HepG2 (cell line): Measurements from ENCODE around the gene PTMA. TPM values are rescaled to one million over a fixed set of nuclear protein-coding genes. Genes with fewer than 3 reads are reported as not detected.
A peak's percentile ranks its signal among the peaks of the same experiment; 100 is the strongest.

Experiments
- BATF2 ChIP-seq: sonication (generic); formaldehyde crosslinking; IDR thresholded peaks from 2 replicates; pipeline ENCODE4 v1.8.0; 2022; ENCODE audit warnings: mild to moderate bottlenecking, missing genetic modification reagents, moderate library complexity
- CCDC6 ChIP-seq: sonication (generic); formaldehyde crosslinking; IDR thresholded peaks from 2 replicates; pipeline ENCODE4 v1.8.1; 2022; ENCODE audit warnings: mild to moderate bottlenecking, missing genetic modification reagents, moderate library complexity
- DRAP1 ChIP-seq: IDR thresholded peaks from 2 replicates; pipeline ENCODE4 v1.6.1; 2016; ENCODE audit warnings: missing genetic modification reagents, missing compliant biosample characterization
- ELF3 ChIP-seq: IDR thresholded peaks from 2 replicates; pipeline ENCODE4 v1.6.1; 2016; ENCODE audit warnings: missing genetic modification reagents, missing compliant biosample characterization
- FOXA3 ChIP-seq: IDR thresholded peaks from 2 replicates; pipeline ENCODE4 v1.6.1; 2016; ENCODE audit warnings: missing genetic modification reagents, missing compliant biosample characterization
- PAXIP1 ChIP-seq: sonication (generic); formaldehyde crosslinking; conservative IDR thresholded peaks from 2 replicates; pipeline ENCODE4 v1.4.0; 2020; ENCODE audit warnings: mild to moderate bottlenecking, missing genetic modification reagents, moderate library complexity
- PRDM4 ChIP-seq: sonication (generic); formaldehyde crosslinking; IDR thresholded peaks from 2 replicates; pipeline ENCODE4 v1.9.0; 2021; ENCODE audit warnings: missing genetic modification reagents, borderline replicate concordance
- SIX1 ChIP-seq: sonication (generic); formaldehyde crosslinking; IDR thresholded peaks from 2 replicates; pipeline ENCODE4 v1.4.0; 2020; ENCODE audit warnings: missing genetic modification reagents, borderline replicate concordance
- SUZ12 ChIP-seq: fragments of 150-350 bp; IDR thresholded peaks from 2 replicates; pipeline ENCODE4 v1.6.1; 2014; ENCODE audit warnings: low read depth, low read length
- THRA ChIP-seq: sonication (generic); formaldehyde crosslinking; IDR thresholded peaks from 2 replicates; pipeline ENCODE4 v1.4.0; 2020; ENCODE audit warnings: missing genetic modification reagents, borderline replicate concordance
- UBTF ChIP-seq: sonication (generic); formaldehyde crosslinking; IDR thresholded peaks from 2 replicates; pipeline ENCODE4 v1.4.0; 2020; ENCODE audit warnings: mild to moderate bottlenecking, missing genetic modification reagents
- ZFAT ChIP-seq: sonication (generic); formaldehyde crosslinking; conservative IDR thresholded peaks from 2 replicates; pipeline ENCODE4 v1.8.1; 2023; ENCODE audit warnings: missing genetic modification reagents, inconsistent platforms
- ZFP82 ChIP-seq: sonication (generic); formaldehyde crosslinking; IDR thresholded peaks from 2 replicates; pipeline ENCODE4 v1.5.1; 2020; ENCODE audit warnings: mild to moderate bottlenecking, missing genetic modification reagents, borderline replicate concordance
- ZNF317 ChIP-seq: sonication (generic); formaldehyde crosslinking; IDR thresholded peaks from 2 replicates; pipeline ENCODE4 v1.5.0; 2020; ENCODE audit warnings: mild to moderate bottlenecking, missing genetic modification reagents
- ZNF350 ChIP-seq: sonication (generic); formaldehyde crosslinking; IDR thresholded peaks from 2 replicates; pipeline ENCODE4 v1.4.0; 2020; ENCODE audit warnings: mild to moderate bottlenecking, low read depth, missing genetic modification reagents, borderline replicate concordance
- ZNF790 ChIP-seq: sonication (generic); formaldehyde crosslinking; IDR thresholded peaks from 2 replicates; pipeline ENCODE4 v1.8.0; 2022; ENCODE audit warnings: missing genetic modification reagents, mild to moderate bottlenecking, borderline replicate concordance
- polyA plus RNA-seq, 8 experiments: library from polyadenylated mRNA; depleted of rRNA in 3 of 8; stranded (reverse) in 7 of 8; unstranded in 1 of 8; fragments of >200 nt; fragmentation: Illumina TruSeq in 4 of 8; extraction: Trizol in 4 of 8; gene quantifications; 2 replicates each; pipeline versions ENCODE4 v1.2.1 to v1.2.3, GENCODE V29; 2011 to 2016; ENCODE audit warnings: low read depth in 4 of 8, missing spikeins in 1 of 8, mixed read lengths in 1 of 8; ENCODE audit not compliant: insufficient read depth in 1 of 8
- total RNA-seq, 5 experiments: library from RNA; depleted of rRNA; stranded (reverse); fragments of >200 nt; fragmentation: Illumina TruSeq; extraction: Trizol; gene quantifications; 2 replicates each; pipeline ENCODE4 v1.2.3, GENCODE V29; 2016; ENCODE audit warnings: low read depth in 1 of 5

Gene PTMA
- total and polyA plus RNA-seq, 2 of the 13 experiments (the other 11 are each of a cell fraction or from before 2014, with no cell fraction given): 190 to 1,086 TPM

GRCh38 chr2:231706731-231707624 is 1.3 kb upstream of the PTMA start (continued):
- TF ChIP-seq ZNF317 (CRISPR knock-in tag) (0 out of 2 replicates have a peak, but pooled peaks have one; percentile 58), ZNF790 (CRISPR knock-in tag) (no peak), ZNF350 (CRISPR knock-in tag) (peak; percentile 92; the same call in 1 of the 2 replicates), SIX1 (no peak), SUZ12 (no peak), UBTF (CRISPR knock-in tag) (peak; percentile 90), DRAP1 (CRISPR knock-in tag) (peak; percentile 83), PAXIP1 (peak; percentile 37; the same call in 1 of the 2 replicates), ELF3 (CRISPR knock-in tag) (no peak; the same call in 1 of the 2 replicates), ZFP82 (CRISPR knock-in tag) (no peak; the same call in 1 of the 2 replicates), CCDC6 (peak; percentile 93), THRA (CRISPR knock-in tag) (0 out of 2 replicates have a peak, but pooled peaks have one; percentile 45), ZFAT (CRISPR knock-in tag) (no peak), BATF2 (CRISPR knock-in tag) (peak; percentile 70), PRDM4 (CRISPR knock-in tag) (no peak), FOXA3 (CRISPR knock-in tag) (peak; percentile 49; the same call in 1 of the 2 replicates)
